GM21825 (cell line): ENCODE measurements around the gene TPRN.

Experiments
- ATAC-seq: cut with Tn5 transposase; IDR thresholded peaks from one replicate; pipeline ENCODE4 v1.9.1; 2021; ENCODE audit warnings: mild to moderate bottlenecking, moderate library complexity; ENCODE audit not compliant: unreplicated experiment

Gene TPRN

DNA sequence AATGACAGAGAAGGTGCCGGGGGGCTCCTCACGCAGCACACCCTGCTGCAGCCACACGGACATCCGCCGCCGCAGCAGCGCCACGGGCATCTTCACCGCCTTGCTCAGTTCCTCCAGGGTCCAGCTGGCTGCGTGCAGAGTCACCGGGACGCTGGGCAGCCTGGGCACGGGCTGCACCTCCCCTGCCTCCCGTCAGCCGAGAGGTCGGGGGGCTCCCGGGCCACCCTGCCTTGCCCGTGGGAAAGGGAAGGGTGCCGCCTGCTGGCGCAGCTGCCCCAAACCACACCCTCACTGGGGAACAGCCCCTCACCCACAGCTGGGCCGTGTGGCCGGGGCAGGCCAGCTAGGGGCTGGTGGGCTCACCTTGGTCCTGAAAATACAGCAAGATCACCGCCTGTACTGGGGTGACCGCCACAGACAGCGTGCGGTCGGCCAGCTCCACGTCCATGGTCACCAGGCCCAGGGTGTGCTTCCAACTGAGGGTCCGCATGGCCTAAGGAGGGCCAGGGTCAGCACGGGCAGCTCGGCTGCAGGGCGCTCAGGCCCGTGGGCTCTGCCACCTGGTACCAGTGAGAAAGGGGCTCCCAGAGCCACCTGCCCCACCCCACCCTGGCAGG is 25.1 kb downstream of the TPRN start:
- ATAC-seq, result no peak

DNA sequence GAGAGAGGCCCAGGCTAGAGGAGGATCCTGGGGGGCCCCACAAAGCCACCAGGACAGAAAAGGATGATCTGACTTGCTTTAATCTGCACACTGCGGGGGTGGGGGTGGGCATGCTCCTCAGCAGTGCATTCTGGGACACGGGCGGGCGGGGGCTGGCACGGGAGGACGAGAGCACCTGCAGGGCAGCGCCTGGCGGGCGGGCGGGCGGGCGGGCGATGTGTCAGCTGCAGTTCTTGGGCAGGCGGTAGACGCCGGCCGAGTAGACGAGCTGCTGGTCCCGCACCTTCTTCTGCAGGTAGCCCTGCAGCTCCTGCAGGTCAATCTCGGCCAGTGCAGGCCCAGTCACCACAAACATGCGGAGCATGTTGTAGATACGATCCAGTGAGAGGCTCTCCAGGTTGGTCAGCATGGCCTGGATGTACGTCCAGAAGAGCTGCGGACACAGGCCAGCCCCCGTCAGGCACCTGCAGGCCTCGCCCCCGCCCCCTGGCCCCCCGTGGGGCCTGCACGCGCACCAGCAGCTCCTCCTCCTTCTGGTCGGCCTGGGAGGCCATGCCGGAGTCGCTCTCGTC is 25.7 kb downstream of the TPRN start:
- no peak for ATAC-seq

- no peak for ATAC-seq
These were observed 26.5 kb downstream of the TPRN start for GRCh38 chr9:137173796-137174664.

DNA sequence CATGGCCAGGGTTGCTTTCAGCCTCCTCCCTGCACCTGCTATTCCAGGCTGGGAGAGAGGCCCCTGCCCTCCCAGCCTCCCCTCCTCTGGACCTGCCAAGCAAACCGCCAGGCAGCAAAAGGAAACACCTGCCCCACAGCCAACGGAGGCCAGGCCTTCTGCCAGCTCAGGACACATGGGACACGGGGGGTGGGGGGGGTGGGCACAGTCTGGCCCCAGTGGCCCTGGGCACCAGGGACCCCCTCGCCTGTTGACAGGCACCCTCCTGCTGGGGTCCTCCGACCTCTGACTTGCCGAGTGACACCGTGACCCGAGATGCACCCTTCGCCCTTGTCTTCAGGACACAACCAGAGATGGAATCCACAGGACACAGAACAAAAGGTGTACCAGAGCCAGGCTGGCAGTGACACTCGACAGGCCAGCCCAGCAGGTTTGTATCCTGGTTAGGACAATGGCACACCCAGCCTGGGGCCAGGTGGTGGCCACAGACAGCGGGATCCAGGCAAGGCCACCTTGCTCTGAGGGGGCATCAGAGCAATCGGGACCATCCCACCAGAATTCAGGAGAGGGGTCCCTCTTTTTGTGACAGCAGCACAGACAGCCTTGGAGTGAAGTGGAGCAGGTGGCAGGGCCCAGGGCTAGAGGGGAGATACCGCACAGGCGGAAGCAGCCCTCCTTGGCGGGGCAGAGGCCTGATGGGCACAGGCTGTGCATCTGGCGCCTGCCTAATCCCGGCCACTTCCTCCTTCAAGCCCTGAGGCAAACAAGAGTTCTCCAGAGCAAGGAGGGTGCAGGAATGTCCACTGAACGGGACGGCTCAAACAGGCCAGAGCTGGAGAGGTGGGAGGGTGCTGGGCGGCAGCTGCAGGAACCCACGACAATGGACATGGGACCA is 27.4 kb downstream of the TPRN start:
- no peak for ATAC-seq

- ATAC-seq, result no peak
These were observed 29.2 kb downstream of the TPRN start for GRCh38 chr9:137171149-137171900.

GRCh38 chr9:137170486-137171148 is 29.9 kb downstream of the TPRN start:
- no peak for ATAC-seq

DNA sequence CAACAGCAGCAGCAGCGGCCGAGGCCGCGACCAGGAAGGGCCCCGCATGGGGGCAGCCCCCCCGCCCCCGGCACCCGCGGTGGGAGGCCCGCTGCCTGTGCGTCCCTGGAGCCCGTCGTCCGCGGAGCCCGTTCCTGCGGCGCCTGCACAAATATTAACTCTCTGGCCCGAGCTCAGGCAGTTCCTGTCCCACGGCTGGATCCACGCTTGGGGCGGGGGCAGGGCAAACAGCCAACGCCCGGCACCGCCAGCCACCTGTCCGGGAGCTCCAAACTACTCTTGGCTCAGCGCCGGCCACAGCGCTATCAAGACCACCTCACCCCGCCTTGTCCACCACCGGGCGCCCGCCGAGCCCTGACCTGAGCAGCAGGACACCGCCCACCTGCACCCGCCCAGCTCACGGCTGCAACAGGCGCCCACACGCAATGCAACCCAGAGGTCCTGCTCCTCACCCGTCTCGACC is 30.6 kb downstream of the TPRN start, which contains the start of gene LRRC26:
Gene LRRC26 (minus strand): TSS at position 156 of the 463 bp plus-strand sequence. CDS start 108 bp downstream, at position 48.
- no peak for ATAC-seq

- no peak for ATAC-seq
These were observed 31.4 kb downstream of the TPRN start for GRCh38 chr9:137168904-137169856.

DNA sequence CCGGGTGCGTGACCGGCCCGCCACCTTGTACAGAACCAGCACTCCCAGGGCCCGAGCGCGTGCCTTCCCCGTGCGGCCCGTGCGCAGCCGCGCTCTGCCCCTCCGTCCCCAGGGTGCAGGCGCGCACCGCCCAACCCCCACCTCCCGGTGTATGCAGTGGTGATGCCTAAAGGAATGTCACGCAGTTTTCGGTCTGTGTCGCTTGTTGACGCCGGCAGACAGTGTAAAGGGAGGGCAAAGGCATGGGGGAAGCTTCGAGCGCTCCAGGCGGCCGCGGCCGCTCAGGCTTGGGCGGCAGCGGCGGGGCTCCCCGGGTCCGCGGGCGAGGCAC is 32.0 kb downstream of the TPRN start:
- no peak for ATAC-seq

- ATAC-seq, result no peak
These were observed 32.6 kb downstream of the TPRN start for GRCh38 chr9:137167747-137168572.

GRCh38 chr9:137167277-137167746 is 33.2 kb downstream of the TPRN start:
- no peak for ATAC-seq

DNA sequence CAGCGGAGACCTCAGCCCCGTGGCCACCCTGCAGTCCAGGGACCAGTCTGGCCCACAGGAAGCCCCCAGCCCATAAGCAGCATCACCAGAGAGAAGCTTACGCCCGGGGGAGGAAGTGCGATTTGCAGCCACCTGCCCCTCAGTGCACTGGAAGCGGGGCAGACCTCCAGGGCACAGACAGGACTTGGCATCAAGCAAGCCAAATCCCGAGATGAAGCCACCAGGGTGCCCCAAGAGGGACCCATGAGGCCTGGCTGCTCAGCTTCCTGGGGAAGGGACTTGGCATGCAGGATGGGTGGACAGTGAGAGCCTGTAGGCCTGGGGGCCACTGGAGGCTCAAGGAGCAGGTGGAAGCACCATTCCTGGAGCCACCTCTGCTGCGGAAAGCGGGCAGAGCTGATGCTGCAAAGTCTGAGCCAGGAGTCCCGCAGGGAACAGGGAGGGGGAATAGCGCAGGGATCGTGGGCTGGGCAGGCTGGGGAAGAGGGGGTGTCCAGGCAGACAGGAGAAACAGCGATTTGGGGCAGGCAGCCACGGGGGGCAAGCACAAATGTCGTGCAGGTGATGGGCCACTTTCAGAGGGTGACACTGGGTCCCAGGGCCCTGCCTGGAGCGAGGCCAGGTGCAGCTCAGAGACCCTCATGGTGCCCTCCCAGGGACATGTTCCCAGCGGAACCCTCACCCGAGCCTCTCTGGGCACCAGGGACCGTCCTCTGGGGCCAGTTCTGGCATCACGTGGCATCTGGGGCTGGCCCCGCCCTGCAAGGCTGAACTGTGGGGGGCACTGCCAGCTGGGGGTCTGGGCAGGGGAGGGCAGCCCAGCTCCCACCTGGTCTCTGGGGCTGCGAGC is 33.9 kb downstream of the TPRN start:
- ATAC-seq, result no peak

- no peak for ATAC-seq
These were observed 35.2 kb downstream of the TPRN start for GRCh38 chr9:137165250-137165836.

DNA sequence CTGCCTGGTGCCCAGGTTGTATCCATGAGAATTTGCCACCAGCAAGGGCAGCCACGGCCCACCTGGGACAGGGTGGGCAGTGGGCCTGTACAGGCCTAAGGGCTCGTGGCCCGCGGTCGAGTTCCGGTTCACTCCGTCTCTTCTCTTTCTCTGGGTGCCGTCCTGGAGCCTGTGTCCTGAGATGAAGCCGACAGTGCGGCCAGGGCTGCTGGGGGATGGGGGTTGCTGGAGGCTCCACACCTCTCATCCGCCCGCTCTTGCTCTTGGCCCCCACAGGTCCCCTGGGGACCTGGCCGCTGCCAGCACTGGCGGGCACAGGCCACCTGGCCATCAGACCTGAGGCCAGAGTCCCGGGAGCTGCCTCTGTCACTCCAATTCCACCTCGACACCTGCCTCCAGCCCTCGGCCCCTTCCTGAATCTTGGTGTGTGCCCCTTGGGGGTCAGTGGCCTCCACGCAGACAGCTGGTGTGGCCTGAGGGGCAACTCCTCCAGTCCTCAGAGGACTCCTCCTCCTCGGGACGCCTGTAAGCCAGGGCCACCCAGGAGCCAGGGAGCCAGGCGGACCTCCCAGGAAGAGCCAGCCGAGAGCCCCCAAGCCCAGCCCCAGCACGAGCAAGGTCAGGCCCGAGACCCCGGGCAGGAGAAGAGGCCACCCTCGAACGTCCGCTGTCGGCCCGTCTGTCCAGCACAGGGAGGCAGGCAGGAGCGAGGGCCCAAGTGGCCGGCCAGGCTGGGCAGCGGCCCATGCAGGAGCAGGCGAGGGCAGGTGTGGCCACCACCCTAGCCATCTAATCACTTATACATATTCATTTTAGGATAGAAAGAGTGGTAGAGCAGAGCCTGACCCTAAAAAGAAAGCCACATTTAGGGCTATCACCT is 35.9 kb downstream of the TPRN start:
- no peak for ATAC-seq

GRCh38 chr9:137163805-137164204 is 36.7 kb downstream of the TPRN start:
- ATAC-seq, result no peak
